Glomerular endothelial cell (primary cell): ENCODE results near the gene TAGAP. TPM values are rescaled to one million over a fixed set of nuclear protein-coding genes. Genes with fewer than 3 reads are reported as not detected.
"Not testable (repeated sequence)": the region's sequence is repeated elsewhere in the genome, so short reads cannot be mapped to it uniquely, and the experiment has no call there.

ENCODE experiments used
- DNase-seq: peaks from one replicate; pipeline ENCODE4 v3.0.0-alpha.2; 2011; ENCODE audit warnings: low read depth, low spot score; ENCODE audit errors: extremely low read depth
- total RNA-seq: library from RNA; depleted of rRNA; stranded (reverse); fragments of >200 nt; gene quantifications from 2 replicates; pipeline ENCODE4 v1.2.3, GENCODE V29; 2015

Gene TAGAP
- total RNA-seq, 1 donor from 2014 or later, result not detected

GRCh38 chr6:159017757-159018559 is 26.8 kb downstream of the TAGAP start:
- no peak for DNase-seq

- DNase-seq, result no peak
These were observed 30.4 kb downstream of the TAGAP start for GRCh38 chr6:159014406-159014805.

GRCh38 chr6:159013229-159013628 is 31.6 kb downstream of the TAGAP start:
- no peak for DNase-seq

- DNase-seq, result no peak
These were observed 32.6 kb downstream of the TAGAP start for GRCh38 chr6:159012201-159012600.

GRCh38 chr6:159010037-159010612 is 34.7 kb downstream of the TAGAP start:
- not testable (repeated sequence) for DNase-seq

GRCh38 chr6:159008656-159009288 is 36.0 kb downstream of the TAGAP start:
- DNase-seq, result no peak

- no peak for DNase-seq
These were observed 37.3 kb downstream of the TAGAP start for GRCh38 chr6:159007510-159007909.

- no peak for DNase-seq
These were observed 39.4 kb downstream of the TAGAP start for GRCh38 chr6:159005436-159005835.

GRCh38 chr6:159004592-159004991 is 40.2 kb downstream of the TAGAP start:
- no peak for DNase-seq

GRCh38 chr6:159002432-159003155 is 42.2 kb downstream of the TAGAP start:
- no peak for DNase-seq

- DNase-seq, result no peak
These were observed 45.0 kb downstream of the TAGAP start, which contains the start of gene RSPH3 for GRCh38 chr6:158999666-159000403. TSS of gene RSPH3 (minus strand) at chr6:159000202. CDS start at chr6:158999550, 652 bp downstream.

- no peak for DNase-seq
These were observed 45.6 kb downstream of the TAGAP start for GRCh38 chr6:158999154-158999665.

GRCh38 chr6:158996856-158997255 is 47.9 kb downstream of the TAGAP start:
- DNase-seq, result no peak

- DNase-seq, result no peak
These were observed 51.2 kb downstream of the TAGAP start for GRCh38 chr6:158993639-158994038.

GRCh38 chr6:158991017-158991723 is 53.6 kb downstream of the TAGAP start:
- no peak for DNase-seq

GRCh38 chr6:158989711-158990110 is 55.1 kb downstream of the TAGAP start:
- DNase-seq, result not testable (repeated sequence)

GRCh38 chr6:158988477-158988876 is 56.3 kb downstream of the TAGAP start:
- DNase-seq, result no peak

- DNase-seq, result no peak
These were observed 57.1 kb downstream of the TAGAP start for GRCh38 chr6:158987657-158988056.
